Ecto neural progenitor cell (in vitro differentiated cells): ENCODE results near the gene SLC22A5.
A peak's percentile ranks its signal among the peaks of the same experiment; 100 is the strongest.

Experiments used
- DNase-seq: peaks from one replicate; pipeline ENCODE4 v3.0.0-alpha.2; 2018; ENCODE audit warnings: low spot score

SLC22A5 gene

GRCh38 chr5:132368186-132368585 is 1.3 kb upstream of the SLC22A5 start:
- no peak for DNase-seq

DNA sequence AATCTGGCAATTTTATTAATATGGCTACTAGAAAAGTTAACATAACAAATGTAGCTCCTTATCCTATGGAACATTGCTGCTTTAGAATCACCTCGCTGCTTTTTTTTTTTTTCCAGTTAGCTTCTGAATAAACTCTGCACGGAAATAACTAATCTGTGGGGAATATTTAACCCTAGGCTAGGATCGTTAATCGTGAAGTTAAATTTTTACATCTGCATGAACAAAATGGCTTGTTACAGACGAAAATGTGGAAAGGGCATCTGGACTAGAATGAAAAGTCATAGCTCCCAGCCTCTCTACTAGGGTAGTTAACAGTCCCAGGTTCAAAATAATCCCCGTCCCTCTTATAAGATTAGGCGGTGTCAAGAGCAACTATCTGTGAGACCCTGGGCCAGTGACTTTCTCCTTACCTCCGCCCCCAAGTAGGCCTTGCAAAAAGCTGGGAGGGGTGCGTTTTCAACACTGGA is 470 bp upstream of the SLC22A5 start:
- DNase-seq = no peak

DNA sequence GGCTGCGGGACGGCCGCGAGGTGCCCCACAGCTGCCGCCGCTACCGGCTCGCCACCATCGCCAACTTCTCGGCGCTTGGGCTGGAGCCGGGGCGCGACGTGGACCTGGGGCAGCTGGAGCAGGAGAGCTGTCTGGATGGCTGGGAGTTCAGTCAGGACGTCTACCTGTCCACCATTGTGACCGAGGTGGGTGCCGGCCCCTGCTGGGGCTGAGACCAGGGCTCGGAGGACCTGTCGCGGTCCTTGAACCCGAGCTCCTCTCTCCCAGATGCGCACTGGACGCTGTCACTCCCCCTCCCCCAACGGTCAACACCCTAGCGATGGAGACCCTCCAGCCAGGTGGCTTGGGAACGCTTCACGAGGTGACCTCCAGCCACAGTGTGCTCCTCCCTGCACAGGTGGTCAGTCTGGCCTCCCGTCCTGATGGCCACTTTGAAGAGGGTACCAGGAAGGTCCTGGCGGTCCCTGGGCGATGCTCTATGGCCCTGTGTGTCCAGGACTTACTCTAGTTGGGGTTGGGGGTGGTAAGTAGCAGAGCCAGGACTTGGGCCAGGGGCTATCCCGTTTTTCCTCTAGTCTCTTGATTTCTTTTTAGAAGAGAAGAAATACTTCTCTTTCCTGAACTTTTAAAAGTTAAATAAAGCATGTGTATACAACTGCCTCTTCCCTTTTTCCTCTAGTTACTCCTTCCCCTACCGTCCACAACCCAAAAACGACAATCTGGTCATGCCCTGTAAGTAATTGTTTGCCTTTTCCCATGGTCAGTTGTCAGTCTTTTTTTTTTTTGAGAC is 866 bp downstream of the SLC22A5 start:
- peak; percentile 54 for DNase-seq

DNA sequence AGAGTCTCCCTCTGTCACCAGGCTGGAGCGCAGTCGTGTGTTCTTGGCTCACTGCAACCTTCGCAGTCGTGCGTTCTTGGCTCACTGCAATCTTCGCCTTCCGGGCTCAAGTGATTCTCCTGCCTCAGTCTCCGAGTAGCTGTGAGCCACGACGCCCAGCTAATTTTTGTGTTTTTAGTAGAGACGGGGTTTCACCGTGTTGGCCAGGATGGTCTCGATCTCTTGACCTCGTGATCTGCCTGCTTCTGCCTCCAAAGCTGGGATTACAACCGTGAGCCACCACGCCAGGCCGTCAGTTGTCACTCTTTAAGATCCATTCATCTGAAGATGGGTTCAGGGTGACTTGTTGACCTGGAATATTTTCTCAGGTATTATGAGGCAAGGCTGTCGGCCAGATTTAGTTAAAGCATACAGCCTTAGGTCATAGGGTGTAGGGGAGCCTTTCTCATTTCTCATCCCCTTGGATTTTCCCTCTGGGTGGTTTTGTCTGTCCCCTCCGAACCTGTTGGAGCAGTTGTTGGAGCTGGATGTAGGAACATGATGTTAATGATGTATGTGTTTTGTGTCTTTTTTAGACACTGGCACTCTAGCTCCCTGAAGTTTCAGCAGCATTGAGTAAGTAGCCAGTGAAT is 1.6 kb downstream of the SLC22A5 start:
- DNase-seq = no peak

DNA sequence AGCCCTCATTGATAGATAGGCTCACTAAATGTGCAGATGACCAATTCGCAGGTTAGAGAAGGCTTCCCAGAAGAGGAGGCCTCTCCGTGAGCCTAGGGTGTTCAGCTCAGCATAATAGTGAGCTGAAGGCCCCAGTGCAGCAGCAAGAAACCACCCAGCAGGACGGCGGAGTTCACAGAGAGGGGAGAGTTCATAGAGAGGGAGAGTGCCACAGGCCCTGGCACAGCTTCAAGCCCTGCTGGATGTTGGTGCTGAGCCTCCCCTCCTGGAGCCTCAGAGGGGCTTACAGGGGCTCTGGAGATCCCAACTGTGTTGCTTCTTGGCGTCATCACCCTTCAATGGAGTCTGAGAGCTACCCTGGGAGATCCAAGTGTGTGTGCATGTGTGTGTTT is 2.1 kb downstream of the SLC22A5 start:
- DNase-seq = no peak

- DNase-seq = no peak
Observed at GRCh38 chr5:132372127-132372526, 2.6 kb downstream of the SLC22A5 start.

- no peak for DNase-seq
Observed at GRCh38 chr5:132372542-132372941, 3.0 kb downstream of the SLC22A5 start.

- no peak for DNase-seq
Observed at GRCh38 chr5:132375957-132376356, 6.4 kb downstream of the SLC22A5 start.

DNA sequence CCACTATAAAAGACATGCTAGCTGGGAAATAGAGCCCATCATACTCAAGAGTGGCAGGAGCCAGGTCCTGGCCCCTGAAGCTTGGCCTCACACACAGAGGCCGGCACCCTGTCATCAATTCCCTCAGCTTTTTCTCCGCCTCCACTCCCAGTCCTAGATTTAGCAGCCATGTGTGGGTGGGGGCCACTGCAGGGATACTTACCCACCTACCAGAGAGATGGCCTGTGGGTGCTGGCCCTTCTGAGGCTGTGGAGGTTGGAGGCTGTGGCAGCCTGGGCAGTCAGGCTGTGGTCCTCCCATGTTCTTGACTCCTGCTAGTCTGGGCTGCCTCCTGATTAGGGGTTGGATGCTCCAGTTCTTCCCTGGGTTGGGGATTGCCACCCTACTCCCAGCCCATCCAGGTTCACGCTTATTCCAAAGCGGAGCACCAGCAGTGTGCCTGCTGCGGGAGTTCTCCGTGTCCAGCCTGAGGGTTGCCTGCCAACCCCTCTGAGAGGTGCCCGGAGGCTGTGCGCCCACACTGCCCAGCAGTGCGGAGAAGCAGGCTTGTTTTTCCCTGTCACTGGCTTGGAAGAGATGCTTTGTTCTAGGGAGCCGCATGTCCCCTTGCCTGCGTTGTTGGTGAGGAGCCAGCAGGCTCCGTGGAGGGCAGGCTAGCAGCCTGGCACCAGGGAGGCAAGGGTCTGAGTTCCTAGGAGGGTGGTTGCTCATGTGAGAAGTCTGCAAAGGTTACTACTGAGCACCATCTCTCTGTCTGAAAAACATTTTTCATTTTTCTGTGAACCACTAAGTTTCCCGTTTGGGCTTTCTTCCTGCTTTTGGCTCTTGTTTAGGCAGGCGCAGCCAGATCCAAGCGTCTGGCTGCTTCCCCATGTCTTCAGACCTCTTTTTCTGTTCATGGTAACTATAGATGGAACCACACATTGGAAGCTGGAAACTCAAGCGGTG is 7.5 kb downstream of the SLC22A5 start:
- DNase-seq = no peak

GRCh38 chr5:132377738-132378137 is 8.2 kb downstream of the SLC22A5 start:
- DNase-seq = no peak

DNA sequence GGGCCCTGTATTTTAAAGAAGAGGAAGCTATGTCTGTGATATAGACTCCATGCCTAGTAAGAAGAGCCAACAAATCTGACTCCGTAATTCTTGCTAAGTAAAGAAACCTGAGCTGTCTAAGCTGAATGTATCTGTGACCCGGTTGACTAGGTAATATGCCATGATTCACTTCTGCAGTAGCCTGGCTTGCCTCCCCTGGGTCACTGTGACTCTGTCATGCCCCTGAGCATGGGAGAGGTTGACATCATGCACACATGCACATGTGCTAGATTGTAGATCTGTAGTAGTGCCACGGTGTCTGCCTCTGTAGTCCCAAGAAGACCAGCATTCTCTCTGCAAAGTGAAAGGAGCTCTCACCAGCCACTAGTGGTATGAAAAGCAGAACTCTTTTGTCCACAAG is 9.1 kb downstream of the SLC22A5 start:
- DNase-seq = no peak

DNA sequence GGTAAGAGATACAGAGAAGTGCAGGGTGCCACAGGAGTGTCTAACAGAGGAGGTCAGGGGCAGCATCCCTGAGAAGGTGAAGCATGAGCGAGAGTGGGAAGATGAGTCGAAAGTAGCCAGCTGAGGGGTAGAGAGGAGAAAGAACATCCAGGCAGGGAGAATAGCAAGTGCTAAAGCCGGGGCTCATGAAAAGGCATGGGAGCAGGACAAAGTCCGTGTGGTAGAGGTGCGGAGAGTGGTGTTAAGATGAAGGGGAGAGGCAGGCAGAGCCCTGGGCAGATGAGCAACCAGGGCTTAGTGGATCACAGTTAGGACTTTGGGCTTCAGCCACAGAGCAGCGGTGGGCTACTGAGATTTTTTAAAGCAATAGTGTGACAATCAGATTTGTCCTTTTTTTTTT is 10.5 kb downstream of the SLC22A5 start:
- no peak for DNase-seq

DNA sequence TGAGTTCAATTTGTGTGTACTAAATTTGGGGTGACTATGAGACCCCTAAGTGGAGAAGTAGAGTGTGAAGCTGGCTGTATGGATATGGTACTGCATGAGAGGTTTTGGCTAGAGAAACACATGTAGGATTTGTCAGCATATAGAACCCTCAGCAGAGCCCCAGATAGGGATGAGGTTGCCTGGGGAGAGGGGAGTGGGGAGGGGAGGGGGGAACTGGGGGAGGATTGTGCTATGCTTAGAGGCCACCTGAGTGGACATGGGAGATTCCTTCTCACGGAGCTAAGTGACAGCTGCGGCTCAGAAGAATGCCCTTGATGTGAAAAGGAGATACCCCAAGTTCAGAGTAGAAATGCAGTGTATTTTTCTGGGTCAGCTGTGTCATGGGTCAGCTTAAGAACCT is 11.2 kb downstream of the SLC22A5 start:
- DNase-seq = no peak

- DNase-seq = no peak
Observed at GRCh38 chr5:132381614-132382013, 12.1 kb downstream of the SLC22A5 start.

- no peak for DNase-seq
Observed at GRCh38 chr5:132383261-132383660, 13.8 kb downstream of the SLC22A5 start.

- no peak for DNase-seq
Observed at GRCh38 chr5:132383984-132384383, 14.5 kb downstream of the SLC22A5 start.

- DNase-seq = no peak
Observed at GRCh38 chr5:132384506-132385050, 15.1 kb downstream of the SLC22A5 start.

GRCh38 chr5:132385326-132386105 is 16.0 kb downstream of the SLC22A5 start:
- DNase-seq = peak; percentile 48

DNA sequence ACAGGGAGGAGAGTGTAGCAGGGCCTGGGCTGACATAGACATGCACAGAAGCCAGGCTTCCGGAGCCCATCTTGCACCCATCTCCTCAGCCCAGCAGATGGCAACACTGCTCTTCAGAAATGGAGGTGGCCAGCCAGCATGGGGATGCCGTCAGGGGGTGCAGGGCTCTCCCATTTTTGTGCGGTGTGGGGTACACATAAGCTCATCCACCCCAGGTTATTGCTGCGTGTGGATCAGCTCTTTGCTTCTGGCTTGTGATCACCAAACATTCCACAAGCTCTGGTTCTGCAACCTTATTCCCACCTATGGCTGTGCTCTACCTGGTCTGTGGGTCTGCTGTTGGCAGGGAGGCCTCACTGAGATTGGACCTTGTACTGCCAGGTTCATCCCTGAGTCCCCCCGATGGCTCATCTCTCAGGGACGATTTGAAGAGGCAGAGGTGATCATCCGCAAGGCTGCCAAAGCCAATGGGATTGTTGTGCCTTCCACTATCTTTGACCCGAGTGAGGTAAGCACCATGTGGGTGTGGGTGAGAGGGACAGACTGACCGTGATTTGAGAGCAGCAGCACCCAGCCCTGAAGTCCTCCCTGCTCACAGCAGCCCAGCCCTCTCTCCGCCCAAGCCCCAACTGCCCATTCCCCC is 17.3 kb downstream of the SLC22A5 start:
- DNase-seq = peak; percentile 75

DNA sequence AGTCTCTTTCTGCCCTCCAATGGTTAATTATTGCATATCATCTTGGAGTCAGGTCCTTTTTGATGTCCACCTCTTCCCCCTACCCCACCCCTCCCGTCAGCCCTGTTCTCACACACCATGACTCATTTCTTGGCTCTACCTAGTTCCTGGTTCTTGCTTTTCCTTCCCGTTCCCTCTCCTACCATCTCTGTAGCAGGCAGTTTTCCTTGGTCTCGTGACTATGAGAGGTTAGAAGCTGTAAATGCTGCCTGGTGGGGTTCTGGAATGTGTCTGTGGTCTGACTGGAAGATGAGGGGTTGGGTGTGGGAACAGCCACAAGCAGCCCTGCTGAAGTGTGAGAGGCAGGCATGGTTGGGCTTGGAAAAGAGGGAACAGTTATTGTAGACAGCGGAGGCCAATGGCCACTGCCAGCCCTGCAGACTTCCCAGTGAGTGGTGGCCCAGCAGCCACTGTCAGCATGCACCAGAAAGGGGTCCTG is 18.2 kb downstream of the SLC22A5 start:
- DNase-seq = peak; percentile 39
